Esophagus muscularis mucosa (tissue), 4 donors: Measurements from ENCODE around the gene PTN. TPM values are rescaled to one million over a fixed set of nuclear protein-coding genes. Genes with fewer than 3 reads are reported as not detected.

Experiments
- DNase-seq: peaks from one replicate; pipeline ENCODE4 v3.0.0-alpha.2; 2017; ENCODE audit errors: extremely low spot score
- H3K27ac ChIP-seq, 4 donors: fragments of 200-600 bp; sonication (generic); replicated peaks in 1 of 4; 1 replicate in 3 of 4; 2 replicates in 1 of 4; pipeline ENCODE4 v1.5.1; 2016 to 2019; ENCODE audit warnings: mild to moderate bottlenecking in 1 of 4
- H3K27me3 ChIP-seq, 4 donors: fragments of 200-600 bp; sonication (generic); one replicate each; pipeline versions ENCODE4 v1.5.1 to v1.6.0; 2016 to 2019
- H3K36me3 ChIP-seq, 4 donors: fragments of 200-600 bp; sonication (generic); one replicate each; pipeline ENCODE4 v1.5.1; 2016 to 2019
- H3K4me1 ChIP-seq, 4 donors: fragments of 200-600 bp; sonication (generic); one replicate each; pipeline ENCODE4 v1.5.1; 2016 to 2019
- H3K4me3 ChIP-seq, 4 donors: fragments of 200-600 bp; sonication (generic); 1 replicate in 2 of 4; 2 replicates in 2 of 4; pipeline ENCODE4 v1.5.1; 2016 to 2019; ENCODE audit warnings: mild to moderate bottlenecking in 4 of 4, moderate library complexity in 1 of 4
- H3K9me3 ChIP-seq, 4 donors: fragments of 200-600 bp; sonication (generic); 1 replicate in 3 of 4; 2 replicates in 1 of 4; pipeline ENCODE4 v1.5.1; 2016 to 2019
- CTCF ChIP-seq, 3 experiments: fragments of 200-600 bp in 2 of 3; fragments of 450-650 bp in 1 of 3; sonication (generic) in 2 of 3; IDR thresholded peaks; one replicate each; pipeline ENCODE4 v1.5.1; 2017 to 2019; ENCODE audit warnings: antibody characterized with exemption in 3 of 3, mild to moderate bottlenecking in 2 of 3, moderate library complexity in 1 of 3
- EP300 ChIP-seq: sonication (generic); formaldehyde crosslinking; IDR thresholded peaks from one replicate; pipeline ENCODE4 v1.6.1; 2017; ENCODE audit warnings: antibody characterized with exemption
- POLR2A ChIP-seq: fragments of 450-650 bp; IDR thresholded peaks from one replicate; pipeline ENCODE4 v1.6.1; 2017; ENCODE audit warnings: antibody characterized with exemption, moderate library complexity, mild to moderate bottlenecking, low read depth
- POLR2AphosphoS5 ChIP-seq, 2 donors: sonication (generic); formaldehyde crosslinking; IDR thresholded peaks; one replicate each; pipeline ENCODE4 v1.6.1; 2017; ENCODE audit warnings: antibody characterized with exemption in 2 of 2
- WGBS: methylation state at CpG from one replicate; pipeline ENCODE4 v1.1.5; 2018; 5-methylcytosine and 5-hydroxymethylcytosine counted together
- intact Hi-C: fragments of 100-400 bp; cut with DNase I; formaldehyde crosslinking; loops from one replicate; pipeline ENCODE4 v1.15.1; 2023
- total RNA-seq, 4 donors: library from RNA; depleted of rRNA; stranded (reverse); fragments of >200 nt; gene quantifications; one replicate each; pipeline versions ENCODE4 v1.1.0 to v1.2.1, GENCODE V29; 2016

PTN gene
- total RNA-seq, 4 donors from 2014 or later: 5.4 to 9.2 (median 7.1) TPM

GRCh38 chr7:137328373-137329120, 15.0 kb downstream of the PTN start:
- H3K36me3 ChIP-seq: no peaks in the 10 kb centered on the region
- no peak for TF ChIP-seq POLR2AphosphoS5 (IDR thresholded peaks at IDR 0.05)
- no peak for TF ChIP-seq POLR2A
- no peak for TF ChIP-seq EP300
- TF ChIP-seq CTCF (IDR thresholded peaks at IDR 0.05): no peak
- no peak for DNase-seq
- H3K4me1 ChIP-seq: no peaks in the 10 kb centered on the region
- no peak overlapping the region for H3K4me3 ChIP-seq
- 55% methylated on average over 5 of the region's 5 CpGs for WGBS
- H3K27me3 ChIP-seq: no peaks in the 10 kb centered on the region
- intact Hi-C loops: no loop called here
- no peak overlapping the region for H3K27ac ChIP-seq
- H3K9me3 ChIP-seq: no peaks in the 10 kb centered on the region

GRCh38 chr7:137325927-137326326, 17.6 kb downstream of the PTN start:
- Histone ChIP-seq H3K27ac (no peak overlapping the region), H3K4me3 (no peak overlapping the region), H3K4me1 (no peaks in the 10 kb centered on the region), H3K27me3 (no peaks in the 10 kb centered on the region), H3K9me3 (no peaks in the 10 kb centered on the region), H3K36me3 (no peaks in the 10 kb centered on the region)
- DNase-seq: no peak
- TF ChIP-seq POLR2AphosphoS5 (IDR thresholded peaks at IDR 0.05): no peak
- no peak for TF ChIP-seq POLR2A
- TF ChIP-seq EP300: no peak
- TF ChIP-seq CTCF (IDR thresholded peaks at IDR 0.05): no peak
- intact Hi-C loops: no loop called here
- 68% methylated on average over 2 of the region's 2 CpGs for WGBS

- H3K27ac ChIP-seq: no peak overlapping the region
- no peaks in the 10 kb centered on the region for H3K36me3 ChIP-seq
- intact Hi-C loops: no loop called here
- no peaks in the 10 kb centered on the region for H3K27me3 ChIP-seq
- no peak overlapping the region for H3K4me3 ChIP-seq
- TF ChIP-seq EP300 (no peak), POLR2AphosphoS5 (IDR thresholded peaks at IDR 0.05) (no peak), POLR2A (no peak), CTCF (IDR thresholded peaks at IDR 0.05) (no peak)
- DNase-seq: no peak
- no peaks in the 10 kb centered on the region for H3K4me1 ChIP-seq
- no peaks in the 10 kb centered on the region for H3K9me3 ChIP-seq
Observed at GRCh38 chr7:137324796-137325696, 18.5 kb downstream of the PTN start.

DNA sequence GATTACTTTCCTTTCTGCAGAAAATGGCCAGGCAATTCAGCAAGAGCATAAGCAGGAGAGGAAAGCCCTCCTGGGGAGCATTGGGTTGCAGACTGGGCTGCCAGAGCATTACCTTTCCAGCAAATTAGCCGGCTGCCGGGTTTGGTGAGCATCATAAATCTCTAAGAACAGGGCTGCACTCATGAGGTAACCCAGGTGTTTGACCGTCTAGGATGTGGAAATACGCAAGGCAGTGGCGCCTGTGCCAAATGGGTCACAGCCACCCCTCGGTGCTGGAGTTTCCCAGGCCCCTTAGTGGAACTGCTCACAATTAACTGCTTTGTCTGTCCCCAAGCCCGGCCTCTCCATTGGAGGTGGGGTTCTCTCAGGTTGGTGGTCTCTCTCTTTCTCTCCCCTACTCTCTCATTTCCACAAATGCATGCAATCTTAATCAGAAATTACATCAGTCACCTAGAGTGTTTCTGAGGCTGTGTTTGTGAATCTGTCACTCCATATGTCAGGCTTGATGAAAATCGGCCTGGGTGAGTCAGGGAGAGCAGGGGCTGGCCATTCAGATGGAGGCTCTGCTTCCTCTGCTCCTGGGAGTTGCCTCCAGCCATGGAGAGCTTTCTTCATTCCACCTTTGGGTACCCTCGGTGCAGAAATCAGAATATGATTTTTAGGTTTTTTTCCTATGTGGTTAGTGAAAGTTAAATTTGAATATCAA, 26.7 kb downstream of the PTN start:
- TF ChIP-seq EP300 (no peak), POLR2A (no peak), POLR2AphosphoS5 (IDR thresholded peaks at IDR 0.05) (no peak), CTCF (IDR thresholded peaks at IDR 0.05) (no peak)
- DNase-seq: no peak
- Histone ChIP-seq H3K27ac (no peak overlapping the region), H3K27me3 (no peaks in the 10 kb centered on the region), H3K36me3 (no peaks in the 10 kb centered on the region), H3K4me3 (no peak overlapping the region), H3K4me1 (no peaks in the 10 kb centered on the region), H3K9me3 (no peaks in the 10 kb centered on the region)
- 83% methylated on average over 8 of the region's 9 CpGs for whole genome bisulfite sequencing
- intact Hi-C loops: no loop called here
